NCI-H2196 treated with DMSO at 0.1 percent for 48 hours (cell line): ENCODE measurements around the gene FLRT1.

Source experiments
- DNase-seq: peaks from one replicate; lab custom pipeline; 2025; ENCODE audit not compliant: unreplicated experiment; lab: John Stamatoyannopoulos, UW

Gene FLRT1

GRCh38 chr11:64064374-64065140 is 28.8 kb downstream of the FLRT1 start:
- DNase-seq: no peak

- no peak for DNase-seq
These were observed 29.4 kb downstream of the FLRT1 start for GRCh38 chr11:64065141-64065465.

GRCh38 chr11:64065712-64066111 is 30.0 kb downstream of the FLRT1 start:
- no peak for DNase-seq

DNA sequence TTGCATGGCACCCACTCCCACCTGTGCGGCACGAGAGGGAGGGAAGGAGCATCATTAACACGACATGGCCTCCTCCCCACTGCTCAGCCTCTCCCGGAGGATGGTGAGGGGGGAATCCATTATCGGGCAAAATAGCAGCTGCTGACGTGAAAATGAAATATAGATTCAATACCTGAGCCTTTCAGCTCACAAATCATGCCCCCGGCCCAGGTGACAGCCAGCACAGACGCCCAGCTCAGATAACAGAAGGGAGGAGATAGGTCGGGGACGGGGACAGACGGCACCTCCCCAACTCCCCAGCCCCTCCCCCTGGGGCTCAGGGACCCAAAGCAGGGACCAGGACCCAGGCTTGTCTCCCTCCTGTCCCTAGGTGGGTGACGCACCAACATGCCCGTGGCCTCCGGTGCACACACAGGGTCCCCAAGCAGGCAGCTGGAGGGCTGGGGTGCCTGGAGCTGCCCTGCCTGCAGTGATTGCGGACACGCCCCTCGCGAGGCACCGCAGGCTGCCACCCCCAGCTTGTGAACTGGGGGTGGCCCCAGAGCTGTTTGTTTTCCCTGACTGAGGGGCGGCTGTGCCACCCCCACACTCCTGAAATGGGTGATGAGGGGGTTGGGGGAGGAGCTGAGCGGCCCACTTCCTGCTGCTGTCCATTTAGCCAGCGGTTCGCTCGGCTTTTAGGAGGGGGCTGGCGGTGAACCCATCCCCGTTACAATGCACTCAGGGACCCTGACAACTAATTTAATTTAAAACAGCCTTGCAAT is 31.7 kb downstream of the FLRT1 start:
- DNase-seq: no peak

GRCh38 chr11:64068705-64069400 is 33.1 kb downstream of the FLRT1 start:
- no peak for DNase-seq

DNA sequence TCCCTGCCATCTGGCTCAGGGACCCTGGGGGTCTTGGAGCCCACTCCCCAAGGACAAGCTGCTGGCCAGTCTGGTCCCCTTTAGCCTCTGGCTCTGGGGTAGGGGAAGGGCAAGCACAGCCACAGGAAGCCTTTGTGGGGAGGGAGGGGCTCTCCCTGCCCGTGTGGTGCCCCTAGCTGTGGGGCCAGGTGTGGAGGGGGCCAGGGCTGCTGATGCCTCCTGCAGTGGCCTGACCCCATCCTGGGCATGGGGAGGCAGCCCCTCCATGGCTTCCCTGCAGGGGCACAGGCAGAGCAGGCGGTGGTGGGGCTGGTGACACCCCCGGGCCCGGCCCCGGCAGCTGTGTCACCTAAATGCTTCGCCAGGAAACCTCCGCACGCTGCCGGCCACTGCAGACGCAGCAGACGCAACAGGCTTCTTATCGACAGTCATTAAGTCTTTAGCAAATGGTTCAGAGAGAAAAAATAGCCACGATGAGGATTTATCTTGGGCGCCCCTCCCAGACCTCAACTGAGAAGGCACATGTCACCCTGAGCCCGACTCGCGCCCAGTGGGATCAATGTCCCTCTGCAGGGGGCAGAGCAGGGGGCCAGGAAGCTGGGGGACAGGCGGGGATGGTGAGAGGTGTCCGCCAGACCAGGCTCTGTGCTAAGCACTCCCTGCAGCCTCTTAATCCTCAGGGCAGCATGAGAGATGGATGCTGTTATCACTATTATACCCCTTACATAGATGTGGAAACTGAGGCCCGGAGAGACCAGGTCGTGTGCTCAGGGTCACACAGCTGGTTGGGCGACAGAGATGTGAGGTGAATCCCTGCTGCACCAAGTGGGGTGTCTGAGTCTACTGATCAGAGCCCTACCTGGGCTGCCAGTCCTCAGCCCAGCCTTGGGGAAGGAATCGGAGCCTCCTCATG is 33.9 kb downstream of the FLRT1 start:
- no peak for DNase-seq

DNA sequence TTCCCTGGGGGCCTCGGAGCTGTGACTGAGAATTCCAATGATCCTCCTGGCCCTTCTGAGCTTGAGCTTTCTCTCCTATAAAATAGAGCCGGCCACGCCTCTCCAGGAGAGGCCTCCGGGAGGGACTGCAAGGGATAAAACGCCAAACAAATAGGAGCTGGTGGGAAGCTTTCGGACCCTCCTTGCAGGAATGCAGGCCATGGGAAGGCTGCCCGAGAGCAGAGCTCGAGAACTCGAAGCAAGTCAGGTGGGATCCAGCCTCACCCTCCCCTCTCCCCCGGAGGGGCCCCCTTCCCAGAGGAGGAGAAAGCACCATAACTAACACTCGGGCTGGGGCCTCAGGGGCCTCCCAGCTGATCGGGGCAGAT is 34.6 kb downstream of the FLRT1 start:
- DNase-seq: no peak

DNA sequence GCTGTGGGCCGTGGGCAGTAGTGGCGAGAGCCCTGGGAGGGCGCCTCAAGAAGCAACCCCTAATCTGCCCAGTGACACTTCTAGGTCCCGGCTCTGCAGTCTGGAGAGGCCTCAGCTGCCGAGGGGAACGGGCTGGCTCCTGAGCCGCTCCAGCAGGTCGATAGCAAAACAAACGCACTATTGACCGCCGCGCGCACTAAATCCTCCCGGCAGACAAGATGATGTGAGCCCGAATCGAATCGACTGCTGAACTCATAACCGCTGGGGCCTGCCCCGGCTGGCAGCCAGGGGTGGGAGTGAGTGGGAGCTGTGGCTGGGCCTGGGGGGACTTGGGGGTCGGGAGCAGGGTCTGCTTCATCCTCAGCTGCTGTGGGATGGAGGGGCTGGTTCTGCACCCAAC is 36.1 kb downstream of the FLRT1 start:
- DNase-seq: no peak

GRCh38 chr11:64072403-64072802 is 36.7 kb downstream of the FLRT1 start:
- no peak for DNase-seq

DNA sequence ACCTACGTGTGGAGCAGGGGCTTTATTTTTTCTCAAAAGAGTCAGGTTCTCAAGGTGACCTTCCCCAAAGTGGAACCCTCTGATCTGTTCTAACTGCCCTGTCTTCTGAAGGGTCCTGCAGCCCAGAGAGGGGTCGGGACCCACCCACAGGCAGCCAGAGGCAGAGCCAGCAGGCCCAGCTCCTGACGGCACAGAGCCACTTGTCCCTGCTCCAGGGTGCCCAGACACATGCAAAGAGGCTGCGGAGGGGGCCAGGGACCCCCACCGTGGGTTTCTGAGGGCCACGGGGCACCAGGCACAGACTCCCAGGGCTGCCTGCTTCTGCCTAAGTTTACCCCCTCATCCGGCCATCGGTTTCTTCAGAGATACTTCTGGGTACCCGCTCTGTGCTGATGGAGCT is 37.1 kb downstream of the FLRT1 start:
- DNase-seq: no peak

GRCh38 chr11:64073542-64073941 is 37.8 kb downstream of the FLRT1 start:
- DNase-seq: no peak

- no peak for DNase-seq
These were observed 38.5 kb downstream of the FLRT1 start for GRCh38 chr11:64074239-64074638.

DNA sequence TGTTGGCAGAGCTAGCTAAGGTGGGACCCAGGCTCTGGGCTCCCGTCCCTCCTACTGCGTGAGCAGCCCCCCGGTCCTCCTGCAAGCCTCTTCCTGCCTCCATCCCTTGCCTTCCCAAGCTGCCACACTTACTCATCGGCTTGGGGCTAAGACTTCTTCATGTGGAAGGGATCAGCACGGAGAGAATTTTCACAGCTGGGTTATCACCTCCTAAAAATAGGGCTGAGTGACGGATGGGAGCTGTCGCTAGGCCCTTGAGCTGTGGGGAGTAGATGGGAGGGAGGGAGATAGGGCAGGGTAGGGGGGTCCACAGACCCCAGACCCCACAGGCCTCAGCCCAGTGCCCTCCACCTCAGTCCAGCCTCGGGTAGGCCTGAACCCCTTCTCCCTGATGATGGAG is 41.0 kb downstream of the FLRT1 start:
- no peak for DNase-seq

GRCh38 chr11:64077607-64078006 is 41.9 kb downstream of the FLRT1 start:
- no peak for DNase-seq

GRCh38 chr11:64078284-64078683 is 42.6 kb downstream of the FLRT1 start:
- DNase-seq: no peak

DNA sequence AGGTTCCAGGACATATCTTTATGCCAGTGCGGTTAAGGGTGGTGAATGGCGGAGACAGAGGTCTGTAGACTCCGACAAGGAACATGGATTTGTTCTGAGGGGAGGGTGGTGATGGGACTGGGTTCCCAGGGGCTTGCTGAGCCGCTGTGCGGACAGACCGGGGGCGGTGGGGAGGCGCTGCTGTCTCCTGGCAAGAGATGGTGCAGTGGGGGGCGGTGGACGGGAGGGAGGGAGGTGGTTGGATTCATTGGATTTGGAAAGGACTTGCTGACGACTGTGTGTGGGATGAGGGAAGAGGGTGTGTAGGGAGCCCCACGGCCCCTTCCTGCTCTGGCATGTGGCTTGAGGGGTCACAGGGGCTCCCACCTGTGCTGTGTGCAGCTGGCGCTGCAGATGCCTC is 43.2 kb downstream of the FLRT1 start:
- DNase-seq: no peak

DNA sequence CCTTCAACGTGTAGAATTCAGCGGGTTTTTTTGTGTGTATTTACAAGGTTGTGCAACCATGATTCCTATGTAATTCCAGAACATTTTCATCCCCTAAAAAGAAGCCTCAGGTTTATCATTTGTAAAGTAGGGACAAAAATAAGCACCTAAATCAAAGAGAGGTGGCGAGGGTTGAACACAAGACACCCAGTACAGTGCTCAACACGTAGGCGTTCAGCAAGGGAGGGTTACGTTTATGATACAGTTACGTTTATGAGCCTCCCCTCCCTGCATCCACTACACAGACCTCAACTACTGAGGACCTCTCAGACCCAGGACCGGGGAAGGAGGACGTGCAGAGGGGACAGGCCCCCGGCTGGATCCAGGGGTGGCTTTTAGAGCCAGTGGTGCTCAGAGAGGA is 44.7 kb downstream of the FLRT1 start:
- no peak for DNase-seq

DNA sequence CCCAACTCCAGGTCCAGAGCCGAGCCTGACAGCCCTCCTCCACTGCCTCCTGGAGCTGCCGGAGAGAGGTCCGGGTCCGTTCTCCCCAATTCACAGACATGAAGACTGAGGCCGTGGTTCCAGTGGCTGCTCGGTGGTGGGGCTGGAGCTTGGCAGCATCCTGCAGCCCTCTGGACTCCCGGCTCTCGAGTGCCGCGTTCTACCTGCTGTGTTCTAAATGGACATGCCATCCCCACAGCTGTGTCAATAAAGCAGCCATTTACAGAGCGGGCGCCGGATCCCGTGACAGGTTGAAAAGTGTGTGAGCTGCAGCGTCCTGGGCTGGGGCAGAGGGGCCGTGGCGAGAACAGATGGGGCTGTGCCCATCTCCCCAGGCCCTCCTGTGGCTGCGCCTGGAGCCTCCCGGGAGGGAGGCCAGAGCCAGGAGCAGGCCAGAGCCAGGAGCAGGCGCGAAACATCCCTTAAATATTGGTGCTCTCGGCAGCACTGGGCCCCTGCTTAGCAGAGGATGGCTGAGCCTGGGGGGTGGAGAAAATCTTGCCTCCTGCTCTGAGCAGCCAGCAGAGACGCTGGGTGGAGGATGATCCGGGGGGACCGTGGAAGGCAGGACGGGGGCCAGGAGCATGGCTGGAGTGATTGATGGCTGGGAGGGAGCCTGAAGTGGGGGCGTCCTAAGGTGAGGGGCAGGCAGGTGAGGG is 46.2 kb downstream of the FLRT1 start:
- peak; percentile 52 for DNase-seq

DNA sequence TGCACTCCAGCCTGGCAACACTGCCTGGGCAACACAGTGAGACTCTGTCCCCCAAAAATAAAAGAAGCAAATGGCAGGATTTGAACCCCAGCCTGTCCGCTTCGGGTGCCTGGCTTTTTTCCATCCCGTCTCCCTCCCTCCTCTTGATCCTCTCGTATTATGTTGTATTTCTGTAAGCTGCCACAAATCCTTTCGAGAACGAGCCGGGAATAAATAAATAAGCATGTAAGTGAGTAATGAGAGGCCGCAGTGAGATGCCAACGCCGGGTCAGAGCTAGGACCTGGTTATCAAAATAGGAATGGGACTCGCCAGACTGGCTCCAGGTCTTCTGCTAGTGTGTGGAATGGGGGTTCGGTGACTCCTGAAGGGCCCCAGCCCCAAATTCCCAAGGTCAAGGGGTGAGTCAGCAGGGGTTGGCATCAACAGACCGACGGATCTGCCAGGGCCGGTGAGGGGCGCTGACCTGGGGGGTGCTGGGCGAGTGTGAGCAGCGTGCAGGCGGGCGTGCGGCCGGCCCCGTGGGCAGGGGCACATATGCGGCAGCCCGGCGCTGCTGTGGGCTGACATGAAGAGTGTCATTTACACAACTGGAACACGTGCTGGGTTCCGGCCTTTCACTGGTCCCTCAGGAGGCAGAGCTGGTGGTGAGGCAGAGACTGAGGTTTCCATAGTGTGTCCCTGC is 47.8 kb downstream of the FLRT1 start:
- DNase-seq: no peak
